Limb (tissue), 2 donors: ENCODE data around the gene ADAMTS18.
A peak's percentile ranks its signal among the peaks of the same experiment; 100 is the strongest.
"Not testable (repeated sequence)": the region's sequence is repeated elsewhere in the genome, so short reads cannot be mapped to it uniquely, and the experiment has no call there.

Source experiments
- DNase-seq, 2 donors: peaks; one replicate each; pipeline ENCODE4 v3.0.0-alpha.2; 2016; ENCODE audit errors: extremely low spot score in 2 of 2

Gene ADAMTS18

GRCh38 chr16:77434530-77435271, at the start of gene ADAMTS18:
ADAMTS18 (minus strand) TSS chr16:77435034; CDS start chr16:77434695, 339 bp downstream.
- DNase-seq = peak in 1 of 2 donors; percentile 47

DNA sequence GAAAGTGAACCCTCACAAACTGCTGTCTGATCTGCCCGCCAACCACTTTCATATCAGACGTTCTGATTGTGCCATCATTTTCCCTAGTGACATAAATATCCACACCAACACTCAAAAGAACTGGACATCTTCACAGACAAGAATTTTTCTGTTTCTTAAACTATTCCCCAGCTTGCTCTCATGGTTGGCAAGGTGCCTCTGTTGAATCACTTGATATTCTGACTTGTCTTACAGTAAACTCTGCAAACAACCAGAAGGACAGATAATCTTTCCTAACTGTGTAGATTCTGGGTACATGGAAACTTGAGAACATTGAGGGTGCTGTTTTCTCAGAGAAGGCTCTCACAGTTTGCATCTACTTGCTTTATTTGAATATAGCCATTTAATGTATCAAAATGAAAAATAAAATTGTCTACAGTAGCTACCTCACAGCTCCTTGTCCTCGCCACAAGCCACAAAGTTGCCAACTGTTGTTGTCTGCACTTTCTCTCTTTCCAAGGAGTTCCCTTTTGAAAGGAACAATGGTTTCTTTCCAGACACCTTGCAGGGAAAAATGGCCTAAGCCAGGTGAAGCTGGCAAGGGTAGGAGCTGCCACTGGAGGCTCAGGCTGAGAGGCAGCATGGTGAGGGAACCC, 46.0 kb upstream of the ADAMTS18 start:
- DNase-seq = no peak

DNA sequence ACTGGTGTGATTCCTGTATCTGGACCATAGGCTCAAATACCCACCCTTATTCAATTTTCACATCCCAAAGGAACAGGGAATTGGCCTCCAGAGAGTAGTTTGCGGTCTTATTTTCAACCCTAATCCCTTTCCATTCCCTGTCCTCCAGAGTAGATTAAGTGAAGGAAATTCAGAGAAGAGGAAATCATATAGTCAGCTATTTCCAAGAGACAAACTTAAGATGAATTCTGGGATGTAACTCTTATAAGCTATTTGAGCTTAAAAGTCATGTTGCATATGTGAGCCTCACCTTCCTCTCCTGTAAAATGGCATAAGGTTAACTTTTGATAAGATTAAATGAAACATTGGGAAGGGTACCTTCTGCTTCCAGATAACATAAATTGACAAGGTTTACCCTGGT, 37.4 kb upstream of the ADAMTS18 start:
- no peak for DNase-seq

- DNase-seq = no peak
Measured at GRCh38 chr16:77470851-77471250, 36.0 kb upstream of the ADAMTS18 start.

DNA sequence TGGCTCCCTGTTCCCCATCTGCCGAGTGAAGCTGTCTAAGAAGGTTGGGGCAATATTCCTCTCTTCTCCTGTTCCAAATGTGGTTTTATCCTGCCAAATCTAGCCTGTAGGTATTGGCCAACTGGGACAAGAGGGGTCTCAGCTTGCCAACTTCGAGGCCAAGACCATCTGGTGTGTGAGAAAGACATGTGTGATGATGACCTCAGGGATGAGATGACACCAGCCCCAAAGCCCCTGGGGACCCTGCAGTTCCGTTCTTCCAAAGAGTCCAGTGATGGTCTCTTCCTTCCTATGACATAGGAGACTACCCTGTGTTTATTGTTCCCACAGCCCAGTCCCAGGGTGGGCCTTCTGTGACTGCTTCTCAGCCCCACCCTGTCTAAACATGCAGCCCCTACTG, 34.8 kb upstream of the ADAMTS18 start:
- DNase-seq = no peak

- DNase-seq = no peak
Measured at GRCh38 chr16:77468831-77469230, 34.0 kb upstream of the ADAMTS18 start.

DNA sequence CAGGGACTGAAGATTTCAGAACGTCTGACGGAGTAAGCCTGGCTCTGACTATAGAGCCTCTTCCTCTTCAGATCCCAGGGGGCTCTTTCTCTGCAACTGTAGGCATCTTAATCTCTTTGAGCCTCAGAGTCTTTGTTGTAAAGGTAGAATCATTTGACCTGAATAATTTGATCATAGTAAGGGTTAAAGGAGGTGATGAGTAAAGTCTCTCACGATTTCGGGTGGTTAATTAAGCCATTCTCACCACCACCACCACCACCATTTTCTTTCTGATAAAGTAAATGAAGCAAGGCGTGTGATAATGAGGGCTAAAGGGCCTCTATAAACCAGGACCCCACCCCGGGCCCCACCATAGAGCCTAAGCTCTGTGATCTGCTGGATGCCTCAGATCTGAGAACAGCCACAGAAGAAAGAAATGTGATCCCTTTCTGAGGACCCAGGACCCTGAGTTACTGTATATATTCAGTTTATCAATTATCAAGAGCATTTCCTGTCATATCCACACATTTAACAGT, 33.0 kb upstream of the ADAMTS18 start:
- DNase-seq = no peak

DNA sequence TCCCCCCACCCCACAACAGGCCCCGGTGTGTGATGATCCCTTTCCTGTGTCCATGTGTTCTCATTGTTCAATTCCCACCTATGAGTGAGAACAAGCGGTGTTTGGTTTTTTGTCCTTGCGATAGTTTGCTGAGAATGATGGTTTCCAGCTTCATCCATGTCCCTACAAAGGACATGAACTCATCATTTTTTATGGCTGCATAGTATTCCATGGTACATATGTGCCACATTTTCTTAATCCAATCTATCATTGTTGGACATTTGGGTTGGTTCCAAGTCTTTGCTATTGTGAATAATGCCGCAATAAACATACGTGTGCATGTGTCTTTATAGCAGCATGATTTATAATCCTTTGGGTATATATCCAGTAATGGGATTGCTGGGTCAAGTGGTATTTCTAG, 28.8 kb upstream of the ADAMTS18 start:
- DNase-seq = not testable (repeated sequence)

DNA sequence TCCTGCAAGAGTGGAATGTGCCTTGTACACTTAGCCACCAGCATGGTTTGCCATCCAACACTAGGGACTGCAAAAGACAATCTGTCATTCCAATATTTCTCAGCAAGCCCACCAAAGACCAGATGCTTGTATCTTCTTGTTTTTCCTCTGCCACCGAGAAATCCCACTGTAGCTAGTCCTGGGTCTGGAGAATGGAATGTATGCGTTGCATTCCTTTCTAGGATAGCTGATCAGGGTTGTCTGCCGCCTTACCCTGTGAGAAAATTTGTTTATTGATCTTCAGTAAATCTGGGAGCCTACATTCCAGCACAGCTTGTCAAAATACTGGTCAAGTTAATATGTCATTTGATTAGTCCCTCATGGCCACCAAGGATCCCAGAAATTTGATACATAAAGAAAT, 28.1 kb upstream of the ADAMTS18 start:
- no peak for DNase-seq

DNA sequence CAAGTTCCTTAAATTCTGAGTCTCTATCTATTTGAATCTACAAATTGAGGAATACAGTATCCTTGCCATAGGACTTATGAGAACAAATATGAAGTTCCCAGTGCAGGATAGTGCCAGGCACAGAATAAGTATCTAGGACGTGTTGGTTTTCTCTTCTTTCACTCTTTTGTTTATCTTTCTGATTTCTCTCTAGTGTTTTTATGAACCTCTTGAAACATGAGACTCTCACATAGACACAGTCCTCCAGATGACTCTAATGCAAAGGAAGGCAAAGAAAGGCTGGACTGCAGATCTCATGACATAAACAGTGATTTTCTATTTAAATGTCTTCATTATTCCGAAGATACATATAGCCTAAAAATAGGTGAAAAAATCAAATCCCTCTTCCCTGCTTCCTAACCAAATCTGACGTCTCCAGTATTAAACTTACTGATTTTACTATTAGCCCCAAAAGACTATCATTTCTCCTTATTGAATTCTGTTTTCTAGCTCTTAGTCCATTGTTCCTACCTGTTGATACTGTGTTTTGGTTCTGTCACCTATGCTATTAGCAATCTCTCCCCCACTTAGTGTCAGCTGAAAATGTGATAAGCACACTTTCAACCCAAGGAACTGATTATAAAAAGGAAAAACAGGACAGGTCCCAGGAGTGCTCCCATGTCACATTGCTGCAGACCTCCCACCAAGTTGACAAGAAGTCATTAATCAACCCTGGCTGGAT, 24.9 kb upstream of the ADAMTS18 start:
- no peak for DNase-seq

GRCh38 chr16:77457046-77457445, 22.2 kb upstream of the ADAMTS18 start:
- no peak for DNase-seq

DNA sequence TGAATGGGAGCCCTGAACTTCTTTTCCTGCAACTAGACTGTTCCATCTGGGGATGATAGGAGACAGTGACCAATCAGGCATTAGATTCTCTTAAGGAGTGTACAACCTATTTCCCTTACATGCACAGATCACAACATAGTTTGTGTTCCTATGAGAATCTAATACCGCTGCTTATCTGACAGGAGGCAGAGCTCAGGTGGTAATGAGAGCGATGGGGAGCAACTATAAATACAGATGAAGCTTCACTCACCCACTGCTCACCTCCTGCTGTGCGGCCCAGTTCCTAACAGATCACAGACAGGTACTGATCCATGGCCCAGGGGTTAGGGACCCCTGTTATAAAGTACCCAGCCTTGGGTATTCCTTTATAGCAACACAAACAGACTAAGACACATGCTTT, 17.4 kb upstream of the ADAMTS18 start:
- no peak for DNase-seq

DNA sequence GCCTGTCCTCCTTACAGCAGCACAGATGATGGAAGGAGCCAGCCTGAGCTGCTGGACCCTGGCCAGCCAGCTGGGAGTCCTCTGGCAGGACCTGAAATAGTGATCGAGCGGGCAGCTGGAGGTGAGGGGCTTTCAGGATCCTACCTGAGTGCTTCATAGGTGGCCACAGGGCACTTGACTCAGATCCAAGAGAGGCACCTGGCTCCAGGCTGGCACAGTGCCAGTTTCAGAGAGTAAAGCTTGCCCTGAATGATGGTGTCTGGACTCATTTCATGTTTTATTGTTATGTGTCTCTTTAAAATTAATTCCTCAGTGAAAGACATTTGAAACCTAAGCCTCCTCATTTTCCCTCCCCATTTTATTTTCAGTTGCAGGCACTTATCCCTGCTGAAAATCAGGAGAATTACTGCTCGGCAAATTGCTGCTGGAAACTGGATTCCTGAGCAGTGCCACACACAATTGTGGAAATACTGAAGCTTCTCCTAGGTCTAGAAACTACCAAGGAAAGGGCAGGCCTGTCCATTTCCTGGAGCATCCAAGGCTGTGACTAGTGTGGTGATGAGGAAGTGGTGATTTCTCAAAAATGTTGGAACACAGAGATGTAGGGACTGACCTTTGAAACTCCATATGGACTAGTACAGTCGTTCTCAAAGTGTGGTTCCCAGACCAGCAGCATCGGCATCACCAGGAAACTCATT, 16.1 kb upstream of the ADAMTS18 start:
- DNase-seq = no peak

GRCh38 chr16:77449208-77449607, 14.4 kb upstream of the ADAMTS18 start:
- DNase-seq = no peak

GRCh38 chr16:77445324-77445723, 10.5 kb upstream of the ADAMTS18 start:
- DNase-seq = no peak

- no peak for DNase-seq
Measured at GRCh38 chr16:77444147-77444460, 9.3 kb upstream of the ADAMTS18 start.

DNA sequence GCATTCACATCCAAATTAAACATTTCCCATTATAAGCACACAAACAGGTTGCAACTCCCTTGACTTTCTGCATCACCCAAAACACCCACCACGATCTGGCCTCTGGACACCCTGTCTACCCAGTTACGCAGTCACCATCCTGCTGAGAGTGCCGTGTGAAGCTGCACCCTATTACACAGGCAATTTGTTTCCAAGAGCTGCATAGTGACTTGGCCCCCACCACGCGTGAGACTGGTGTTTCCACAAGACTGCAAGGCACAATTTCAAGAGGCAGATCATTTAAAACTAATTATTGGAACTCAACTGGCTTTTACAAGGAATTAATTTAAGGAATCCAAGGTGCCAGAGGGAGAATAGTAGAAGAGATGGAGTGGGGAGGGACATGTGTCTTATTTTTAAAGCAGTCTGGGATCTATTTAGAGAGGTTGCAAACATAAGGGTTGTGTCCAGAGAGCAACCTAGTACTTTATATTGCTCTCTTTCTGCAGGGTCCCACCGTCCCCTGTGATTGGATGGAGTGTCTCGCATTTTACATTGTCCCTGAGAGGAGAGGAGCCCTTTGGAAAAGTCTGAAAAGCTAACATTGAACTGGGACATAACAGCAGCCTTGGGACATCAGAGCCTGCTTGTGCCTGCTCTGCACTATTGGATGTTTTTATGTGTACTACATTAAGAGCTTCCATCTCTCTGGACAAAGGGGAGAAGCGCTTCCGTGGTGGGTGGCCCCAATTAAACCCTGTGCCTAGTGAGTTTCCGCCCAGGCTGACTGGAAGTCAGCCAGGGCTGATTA, 8.7 kb upstream of the ADAMTS18 start:
- no peak for DNase-seq

DNA sequence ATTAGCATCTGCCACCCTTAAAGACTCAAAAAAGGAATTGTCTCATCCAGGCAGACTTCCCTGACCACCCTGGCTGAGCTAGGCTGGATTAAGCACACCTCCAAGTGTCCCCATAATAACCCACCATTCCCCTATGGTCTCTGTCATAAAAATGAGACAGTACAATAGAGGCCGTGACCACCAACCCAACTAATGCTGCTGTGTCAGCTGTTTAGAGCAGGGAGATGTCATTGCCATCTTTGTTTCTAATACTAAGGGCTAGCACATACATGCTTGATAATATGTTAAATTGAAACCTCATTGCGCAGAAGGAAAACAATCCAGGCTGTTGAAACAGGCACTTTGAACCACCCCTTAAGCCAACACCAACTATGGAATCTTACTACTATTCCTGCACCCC, 7.2 kb upstream of the ADAMTS18 start:
- no peak for DNase-seq

GRCh38 chr16:77439106-77439505, 4.3 kb upstream of the ADAMTS18 start:
- no peak for DNase-seq

GRCh38 chr16:77437859-77438258, 3.0 kb upstream of the ADAMTS18 start:
- DNase-seq = no peak

DNA sequence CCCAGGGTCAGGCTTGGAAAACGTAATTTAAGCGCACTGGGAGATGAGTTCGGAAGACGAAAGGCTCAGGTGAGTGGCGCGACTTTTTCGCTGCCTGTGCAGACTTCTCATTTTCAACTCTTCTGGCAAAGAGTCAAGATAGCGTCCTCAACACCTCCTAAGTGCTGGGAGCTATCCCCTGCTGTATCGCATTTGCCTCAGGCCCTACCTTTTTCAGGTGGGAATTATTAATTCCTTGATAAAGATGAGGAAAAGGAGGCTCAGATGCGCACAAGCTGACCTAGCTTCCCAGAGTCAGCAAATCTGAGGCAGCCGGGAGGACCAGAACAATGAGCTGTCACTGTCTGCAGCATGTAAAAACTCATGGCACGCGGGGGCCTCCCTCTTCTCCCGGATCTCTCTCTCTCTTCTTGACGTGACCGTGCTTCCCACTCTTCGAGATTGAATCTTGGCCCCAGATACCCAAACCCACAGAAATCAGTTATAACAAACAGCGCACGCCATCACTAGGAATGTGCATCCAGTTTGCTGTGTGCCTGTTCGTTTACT, 512 bp upstream of the ADAMTS18 start:
- DNase-seq = no peak
